Erythroblast (primary cell): ENCODE results near the gene PDE4D.

ENCODE experiments used
- DNase-seq, 2 experiments: peaks; one replicate each; lab custom pipeline; 2025; lab: John Stamatoyannopoulos, UW
- GATA1 ChIP-seq: IDR thresholded peaks from 2 replicates; pipeline ENCODE4 v1.6.1; 2011; ENCODE audit warnings: low read depth, mild to moderate bottlenecking, control low read depth, low read length, moderate library complexity
- POLR2A ChIP-seq: IDR thresholded peaks from 2 replicates; pipeline ENCODE4 v1.6.1; 2011; ENCODE audit warnings: mild to moderate bottlenecking, low read length

Gene PDE4D

DNA sequence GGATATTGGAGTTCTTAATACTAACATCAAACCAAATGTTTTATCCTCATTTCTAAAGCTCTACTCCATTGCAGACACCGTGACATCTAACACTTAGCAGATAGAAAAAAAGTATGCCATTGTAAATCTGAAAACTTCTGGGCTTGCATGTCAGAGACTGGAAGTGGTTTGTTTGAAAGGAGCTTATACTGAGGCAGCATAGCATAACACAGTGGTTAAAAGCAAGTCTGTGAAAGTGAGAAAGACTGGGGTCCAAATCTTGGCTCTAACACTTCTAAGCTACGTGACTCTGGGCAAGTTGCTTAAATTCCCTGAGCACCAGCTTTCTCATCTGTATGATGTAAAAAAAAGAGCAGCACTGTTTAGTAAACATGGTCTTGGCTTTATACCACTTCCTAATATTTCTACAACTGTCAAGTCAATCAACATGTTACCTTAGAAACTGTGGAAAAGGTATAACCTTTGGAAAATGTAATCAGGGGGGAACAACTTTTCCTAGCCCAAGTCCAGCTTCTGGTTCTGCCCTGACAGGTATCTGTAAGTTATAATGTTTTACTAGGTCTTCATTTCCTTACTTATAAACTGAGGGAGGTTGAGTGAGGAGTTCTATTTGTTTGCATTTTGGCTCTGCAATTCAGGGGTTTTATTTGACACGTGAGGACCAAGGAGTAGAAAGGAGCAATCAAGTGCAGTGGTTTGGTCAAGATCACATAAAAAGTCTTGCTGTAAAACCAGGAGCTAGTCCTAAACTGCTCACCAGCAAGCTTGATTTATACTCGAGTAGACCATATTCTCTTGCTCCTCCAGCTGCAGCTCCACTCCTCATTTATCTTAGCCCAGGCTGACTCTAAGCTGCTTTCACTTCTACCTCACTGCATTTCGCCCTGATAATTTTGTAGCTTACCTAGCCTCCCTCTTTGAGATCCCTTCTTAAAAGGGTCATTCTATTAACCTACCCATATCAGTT lies 769.6 kb downstream of the PDE4D start:
- no peak for DNase-seq
- TF ChIP-seq GATA1, result no peak
- no peak for TF ChIP-seq POLR2A

DNA sequence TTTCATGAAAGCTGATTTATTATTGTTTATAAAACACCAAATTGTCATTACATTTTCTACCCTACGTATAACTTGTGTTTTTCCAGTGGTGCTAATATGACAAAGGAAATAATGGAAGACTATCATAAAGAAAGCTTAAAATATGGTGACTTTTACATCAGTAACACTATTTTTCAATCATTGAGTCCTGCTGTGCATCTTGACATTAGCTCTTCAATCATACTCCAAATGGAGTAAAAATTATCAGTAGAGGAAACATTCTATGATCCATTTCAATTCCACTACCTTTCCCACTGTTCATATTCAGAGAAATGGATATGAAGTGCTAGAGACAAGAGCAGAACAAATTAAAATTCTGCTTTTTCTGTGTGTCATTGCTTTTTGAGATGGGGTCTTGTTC lies 774.0 kb downstream of the PDE4D start:
- DNase-seq, result no peak
- TF ChIP-seq POLR2A (no peak), GATA1 (no peak)

GRCh38 chr5:59117320-59117719 lies 776.2 kb downstream of the PDE4D start:
- DNase-seq, result no peak
- TF ChIP-seq GATA1, result no peak
- no peak for TF ChIP-seq POLR2A

DNA sequence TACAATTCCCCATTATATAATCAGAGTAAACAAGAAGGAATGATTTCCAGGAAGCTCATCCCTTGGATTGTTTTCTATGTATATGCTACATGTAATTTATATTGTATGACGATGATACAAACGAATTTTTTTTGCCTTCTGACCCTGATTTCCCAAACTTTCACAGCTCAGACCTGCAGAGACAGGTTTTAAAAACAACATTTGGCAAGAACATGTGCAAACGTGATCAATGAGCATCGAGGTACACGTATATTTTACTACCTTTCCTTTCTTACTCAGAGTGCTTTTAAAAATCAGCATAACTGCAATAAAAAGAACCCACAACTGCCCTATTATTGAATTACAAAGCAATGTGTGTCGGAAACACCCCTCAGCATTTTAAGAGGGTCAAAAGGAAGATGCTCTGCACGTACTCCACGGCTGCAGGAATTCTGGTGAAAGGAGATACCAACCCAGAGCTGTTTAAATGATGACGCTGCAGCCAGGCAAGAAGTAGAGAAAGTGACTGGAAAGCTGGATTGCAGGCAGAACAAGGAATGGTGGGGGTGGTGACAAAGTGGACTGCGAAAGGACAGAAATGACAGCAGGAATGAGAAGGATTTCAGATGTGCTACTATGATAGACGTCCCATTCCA lies 777.2 kb downstream of the PDE4D start:
- DNase-seq, result no peak
- TF ChIP-seq POLR2A, result no peak
- no peak for TF ChIP-seq GATA1

DNA sequence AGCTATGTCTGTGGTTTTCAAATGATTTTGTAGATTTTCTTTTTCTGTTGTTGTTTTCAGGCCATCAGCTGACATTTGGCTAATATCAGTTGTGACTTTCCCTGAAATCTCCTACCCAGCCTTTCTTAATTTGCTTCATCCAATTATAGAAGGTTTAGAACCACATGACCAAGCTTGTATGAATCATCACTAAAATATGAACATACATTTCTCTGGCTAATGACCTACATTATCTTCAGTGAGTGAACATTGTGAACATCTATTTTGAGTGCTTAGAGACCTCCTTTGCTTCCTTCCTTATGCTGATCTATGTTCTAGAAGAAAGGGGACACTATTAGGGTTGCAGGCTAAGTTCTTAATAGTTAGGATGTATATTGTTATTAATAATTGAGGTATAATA lies 778.2 kb downstream of the PDE4D start:
- no peak for DNase-seq

GRCh38 chr5:59109383-59109782 lies 784.1 kb downstream of the PDE4D start:
- DNase-seq, result no peak
- TF ChIP-seq GATA1 (no peak), POLR2A (no peak)

More for the DNA sequence above, 778.2 kb downstream of the PDE4D start:
- TF ChIP-seq GATA1, result no peak
- no peak for TF ChIP-seq POLR2A

DNA sequence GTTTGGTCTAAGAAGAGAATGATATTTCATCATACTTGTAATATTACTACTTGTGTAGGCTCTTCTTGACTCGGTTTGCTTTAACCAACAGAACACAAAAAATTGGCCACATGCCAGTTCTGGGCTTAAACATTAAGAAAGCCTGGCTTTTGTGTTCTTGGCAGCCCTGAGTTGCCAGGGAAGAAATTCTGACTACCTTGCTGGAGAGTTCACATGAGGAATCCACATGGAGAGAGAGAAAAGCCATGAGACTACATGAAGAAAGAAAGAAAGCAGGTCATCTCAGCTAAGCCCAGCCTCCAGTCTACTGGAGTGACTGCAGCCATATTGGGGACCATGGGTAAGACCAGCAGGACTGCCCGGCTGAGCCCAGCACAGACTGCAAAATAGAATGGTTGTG lies 785.8 kb downstream of the PDE4D start:
- TF ChIP-seq GATA1 (no peak), POLR2A (no peak)

DNA sequence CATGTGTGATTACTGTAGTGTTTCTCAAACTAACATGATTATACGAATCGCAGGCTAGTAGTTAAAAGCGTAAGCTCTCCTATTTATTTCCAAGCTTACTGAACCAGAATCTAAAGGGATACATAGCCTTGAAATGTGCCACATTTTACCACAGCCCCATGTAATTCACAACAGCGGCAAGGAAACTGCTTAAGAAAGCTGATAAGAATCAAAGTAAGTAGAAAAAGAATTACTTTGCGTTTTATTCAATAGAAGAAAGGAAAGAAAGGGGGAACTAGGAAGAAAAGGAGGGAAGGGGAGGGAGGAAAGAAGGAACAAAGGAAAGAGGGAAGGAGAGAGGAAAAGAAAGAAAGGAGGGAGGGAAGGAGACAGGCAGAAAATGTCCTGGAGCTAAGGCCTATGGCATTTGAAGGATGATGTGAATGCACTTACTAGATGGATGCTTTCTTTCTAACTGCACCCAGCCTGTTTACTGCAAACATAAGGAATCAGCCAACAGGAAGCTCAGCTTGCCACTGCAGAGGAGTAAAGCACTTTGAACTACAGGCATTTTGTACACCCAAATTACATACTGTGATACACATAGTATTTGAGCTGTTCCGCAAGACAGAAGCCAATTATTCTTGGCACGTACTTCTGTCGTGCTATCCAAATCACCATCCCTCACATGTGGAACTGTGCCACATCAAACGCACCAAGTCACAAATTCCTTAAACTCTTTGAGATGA lies 789.0 kb downstream of the PDE4D start:
- TF ChIP-seq GATA1 (no peak), POLR2A (no peak)

More for the DNA sequence above, 785.8 kb downstream of the PDE4D start:
- DNase-seq, result no peak

DNA sequence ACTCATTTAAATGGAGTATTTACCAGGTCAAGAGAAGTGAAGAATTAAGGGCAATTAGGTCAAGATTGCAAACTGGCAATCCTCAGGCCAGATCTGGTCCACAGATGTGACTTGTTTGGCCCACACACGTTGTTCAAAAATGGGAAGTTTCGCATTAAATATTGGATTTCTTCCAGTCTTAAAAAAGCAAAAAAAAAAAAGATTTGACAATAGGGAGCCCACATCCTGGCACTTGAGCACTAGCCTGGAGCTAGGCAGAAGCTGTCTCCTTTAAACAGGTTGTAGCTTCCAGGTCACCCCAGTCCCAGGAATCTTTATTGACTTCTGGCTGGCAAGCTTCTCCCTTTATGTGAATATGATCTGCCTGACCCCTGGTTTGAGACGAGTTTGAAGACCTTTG lies 790.2 kb downstream of the PDE4D start:
- no peak for TF ChIP-seq GATA1
- TF ChIP-seq POLR2A, result no peak
- no peak for DNase-seq

More for the DNA sequence above, 789.0 kb downstream of the PDE4D start:
- no peak for DNase-seq

DNA sequence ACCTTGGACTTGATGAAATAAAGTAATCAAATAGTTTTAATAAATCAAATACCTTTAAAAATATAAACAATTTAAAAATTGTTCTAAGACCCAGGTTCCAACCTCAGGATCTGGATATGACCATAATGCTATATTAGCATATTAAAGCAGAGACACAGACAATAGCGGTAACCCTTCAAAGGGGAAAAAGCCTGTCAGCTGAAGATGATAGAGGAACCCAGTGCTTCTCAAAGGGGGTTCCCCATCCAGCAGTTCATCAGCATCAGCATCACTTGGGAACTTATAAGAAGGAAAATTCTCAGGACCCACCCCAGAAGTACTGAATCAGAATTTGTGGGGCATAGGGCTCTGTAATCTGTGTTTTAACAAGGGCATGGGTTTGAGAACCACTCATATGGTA lies 791.1 kb downstream of the PDE4D start:
- TF ChIP-seq POLR2A, result no peak
- no peak for TF ChIP-seq GATA1

GRCh38 chr5:59100875-59101274 lies 792.7 kb downstream of the PDE4D start:
- no peak for DNase-seq

More for the DNA sequence above, 791.1 kb downstream of the PDE4D start:
- DNase-seq, result no peak

GRCh38 chr5:59099995-59100345 lies 793.6 kb downstream of the PDE4D start:
- no peak for TF ChIP-seq POLR2A
- TF ChIP-seq GATA1, result no peak
- no peak for DNase-seq

More at GRCh38 chr5:59100875-59101274, 792.7 kb downstream of the PDE4D start:
- no peak for TF ChIP-seq POLR2A
- TF ChIP-seq GATA1, result no peak

- TF ChIP-seq POLR2A, result no peak
- DNase-seq, result no peak
These were observed 794.1 kb downstream of the PDE4D start for GRCh38 chr5:59099270-59099994.
